ENCODE data around the gene CCDC174.

The CCDC174 gene

GRCh38 chr3:14706096-14706495 lies 54.5 kb downstream of the CCDC174 start:
- DNase-seq, result no peak

- DNase-seq, result no peak
Observed at GRCh38 chr3:14716591-14716990, 65.0 kb downstream of the CCDC174 start.

- DNase-seq, result no peak
Observed at GRCh38 chr3:14717307-14717706, 65.7 kb downstream of the CCDC174 start.

GRCh38 chr3:14718539-14718938 lies 67.0 kb downstream of the CCDC174 start:
- DNase-seq, result no peak

GRCh38 chr3:14719006-14719405 lies 67.4 kb downstream of the CCDC174 start:
- DNase-seq, result no peak

- DNase-seq, result no peak
Observed at GRCh38 chr3:14721126-14721864, 69.7 kb downstream of the CCDC174 start.

Data from NCI-H446 treated with DMSO at 0.1 percent for 48 hours (cell line).